NOMO-1 treated with DMSO at 0.1 percent for 48 hours (cell line): ENCODE data around the gene ABCG1.

ENCODE experiments used
- DNase-seq: peaks from one replicate; lab custom pipeline; 2025; ENCODE audit not compliant: unreplicated experiment; lab: John Stamatoyannopoulos, UW

Gene ABCG1

GRCh38 chr21:42250422-42251403 is 31.8 kb downstream of the ABCG1 start:
- DNase-seq: no peak

DNA sequence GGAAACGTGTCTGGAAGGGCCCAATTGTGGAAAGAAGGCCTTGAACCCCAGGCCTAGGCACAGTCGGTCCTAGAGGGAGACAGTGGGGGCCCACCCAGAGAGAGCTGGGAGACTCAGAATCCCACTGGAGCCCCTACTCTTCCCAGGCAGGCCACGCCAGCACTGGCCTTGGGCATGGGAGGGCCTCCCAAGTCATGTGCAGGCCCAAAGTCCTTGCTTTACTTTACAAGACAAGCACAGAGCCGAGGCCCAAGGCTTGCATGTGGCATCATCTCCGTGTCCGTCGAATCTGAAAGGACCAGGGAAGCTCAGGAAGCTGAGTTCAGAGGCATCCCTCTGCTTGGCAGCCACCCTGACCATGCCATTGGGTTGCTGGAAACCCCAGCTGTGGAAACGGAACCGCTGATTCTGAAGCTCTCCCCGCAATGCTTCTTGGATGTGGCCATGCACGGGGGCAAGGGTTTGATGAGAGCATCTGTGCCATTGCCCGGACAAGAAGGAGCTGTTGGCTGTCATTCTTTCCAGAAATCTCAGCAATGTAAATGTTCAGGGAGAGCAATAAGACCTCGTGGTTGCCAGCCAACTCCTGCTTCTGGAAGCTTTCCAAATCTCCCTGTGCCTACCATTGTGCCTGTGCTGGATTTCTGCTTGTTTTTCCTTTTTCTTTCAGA is 32.8 kb downstream of the ABCG1 start:
- DNase-seq: no peak

- no peak for DNase-seq
Measured at GRCh38 chr21:42252325-42252654, 33.4 kb downstream of the ABCG1 start.

GRCh38 chr21:42252778-42253340 is 33.9 kb downstream of the ABCG1 start:
- no peak for DNase-seq

GRCh38 chr21:42253466-42253865 is 34.5 kb downstream of the ABCG1 start:
- no peak for DNase-seq

- no peak for DNase-seq
Measured at GRCh38 chr21:42254083-42254482, 35.1 kb downstream of the ABCG1 start.

DNA sequence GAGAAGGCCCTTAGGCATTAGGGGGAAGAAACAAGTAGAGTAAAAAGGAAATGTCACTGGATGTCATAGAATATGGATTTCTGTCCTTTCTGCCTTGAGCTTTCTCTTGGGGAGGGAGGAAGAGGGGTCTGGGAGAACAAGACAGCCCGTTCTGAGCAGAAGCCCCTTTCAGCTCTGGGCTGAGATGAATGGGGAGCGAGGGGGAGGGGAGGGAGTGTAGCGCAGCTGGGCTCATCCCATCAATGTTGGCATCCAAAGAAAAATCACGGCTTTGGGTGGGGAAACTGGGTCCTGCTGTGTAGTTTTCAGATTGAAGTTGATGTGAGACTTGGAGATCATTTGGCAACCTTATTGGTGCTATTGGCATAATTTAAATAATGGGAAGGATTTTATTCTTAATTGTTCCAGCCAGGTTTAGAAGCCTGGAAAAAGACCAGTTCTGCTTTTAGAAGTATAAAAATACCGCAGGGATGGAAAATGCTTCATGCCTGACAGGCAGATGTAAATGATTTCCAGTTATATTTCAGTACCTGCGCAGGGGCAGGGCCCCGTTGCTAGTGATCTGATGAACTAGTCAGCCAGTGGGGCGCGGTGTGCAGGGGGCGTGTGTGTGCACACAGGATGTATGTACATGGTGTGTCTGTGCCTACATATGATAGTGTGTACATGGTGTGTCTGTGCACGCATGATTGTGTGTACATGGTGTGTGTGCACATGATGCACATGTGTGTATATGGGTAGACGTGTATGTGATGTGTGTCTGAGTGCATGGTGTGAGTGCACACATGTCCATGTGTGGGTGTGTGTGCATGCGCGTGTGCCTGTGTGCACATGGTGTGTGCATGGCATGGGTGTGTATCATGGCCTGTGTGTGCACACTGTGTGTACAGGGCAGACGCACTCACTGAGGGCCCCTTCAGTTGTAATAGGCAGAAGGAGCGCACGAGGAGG is 36.0 kb downstream of the ABCG1 start:
- no peak for DNase-seq

DNA sequence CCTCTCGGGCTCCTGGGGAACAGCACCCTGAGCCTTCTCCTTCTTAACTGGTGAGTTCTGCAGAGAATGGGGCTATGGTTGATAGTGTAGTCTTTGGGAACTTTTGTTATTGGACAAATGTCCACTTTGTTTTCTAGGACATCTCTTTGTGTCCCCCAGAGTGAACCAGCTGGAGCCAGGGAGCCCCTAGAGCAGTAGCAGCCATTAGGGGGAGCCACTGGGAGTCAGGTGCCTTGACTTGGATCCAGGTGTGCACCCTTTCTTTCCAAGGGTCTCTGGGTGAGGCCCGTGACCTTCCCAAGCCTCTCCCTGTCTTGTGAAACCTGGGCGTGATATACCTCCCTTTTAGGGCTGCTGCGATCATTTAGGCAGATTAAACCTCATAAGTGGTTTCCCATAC is 36.9 kb downstream of the ABCG1 start:
- DNase-seq: no peak

GRCh38 chr21:42256316-42256715 is 37.4 kb downstream of the ABCG1 start:
- DNase-seq: no peak

DNA sequence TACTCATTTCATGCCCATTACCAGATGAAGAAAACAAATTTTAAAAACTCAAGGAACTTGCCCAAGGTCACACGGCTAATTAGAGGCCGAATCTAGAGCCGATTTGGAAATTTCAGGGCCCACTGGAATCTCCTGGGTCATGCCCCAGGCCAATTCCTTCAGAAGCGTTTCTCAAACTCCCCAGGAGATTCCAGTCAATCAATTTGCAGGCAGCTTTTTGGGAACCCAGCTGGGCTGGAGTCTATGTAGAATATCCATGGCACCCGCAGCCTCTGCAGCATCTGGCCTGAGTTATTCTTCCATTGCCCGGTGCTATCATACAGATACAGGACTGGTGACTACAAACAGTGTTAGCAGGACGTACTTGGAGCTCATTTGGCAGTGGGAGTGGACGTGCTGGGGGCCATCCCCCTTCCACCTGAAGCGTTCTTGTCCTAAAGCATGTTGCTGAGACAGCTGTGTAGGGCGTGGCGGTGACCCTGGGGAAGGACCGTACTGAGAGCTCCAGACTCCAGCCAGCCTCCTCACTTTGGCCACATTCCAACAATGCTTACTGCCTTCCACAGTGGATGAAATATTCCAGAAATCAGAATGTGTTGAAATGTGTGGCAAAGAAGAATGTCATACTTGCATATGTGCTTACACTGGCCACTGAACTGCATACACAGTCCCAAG is 38.3 kb downstream of the ABCG1 start:
- no peak for DNase-seq

DNA sequence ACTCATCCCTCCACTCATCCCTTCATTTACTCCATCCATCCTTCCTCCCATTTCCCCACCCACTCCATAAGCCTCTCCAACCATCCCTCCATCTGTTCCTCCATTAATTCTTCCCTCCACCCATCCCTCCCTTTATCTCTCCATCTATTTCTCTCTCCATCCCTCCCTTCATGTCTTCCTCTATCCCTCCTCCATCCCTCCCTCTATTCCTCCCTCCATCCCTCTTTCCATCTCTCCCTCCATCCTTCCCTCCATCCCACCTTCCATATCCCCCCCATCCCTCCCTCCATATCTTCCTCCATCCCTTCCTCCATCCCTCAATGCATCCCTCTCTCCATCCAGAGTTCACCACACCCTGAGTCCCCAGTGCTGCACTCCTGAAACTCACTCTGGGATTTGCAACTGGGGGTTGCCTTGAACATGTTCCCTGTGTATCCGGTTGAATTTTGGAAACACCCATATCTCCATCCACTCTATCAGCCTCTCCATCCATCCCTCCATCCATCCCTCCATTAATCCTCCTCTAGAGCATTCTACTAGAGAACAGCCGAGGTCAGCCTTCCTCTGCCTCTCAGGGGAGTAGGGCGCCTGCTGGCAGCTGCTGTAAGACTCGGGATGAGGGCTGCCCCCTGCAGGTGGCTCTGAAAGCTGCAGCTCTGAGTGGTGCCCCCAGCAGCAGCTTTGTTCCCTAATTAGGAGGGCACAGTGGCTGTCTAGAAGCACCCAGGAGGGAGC is 39.4 kb downstream of the ABCG1 start:
- DNase-seq: peak; percentile 39

DNA sequence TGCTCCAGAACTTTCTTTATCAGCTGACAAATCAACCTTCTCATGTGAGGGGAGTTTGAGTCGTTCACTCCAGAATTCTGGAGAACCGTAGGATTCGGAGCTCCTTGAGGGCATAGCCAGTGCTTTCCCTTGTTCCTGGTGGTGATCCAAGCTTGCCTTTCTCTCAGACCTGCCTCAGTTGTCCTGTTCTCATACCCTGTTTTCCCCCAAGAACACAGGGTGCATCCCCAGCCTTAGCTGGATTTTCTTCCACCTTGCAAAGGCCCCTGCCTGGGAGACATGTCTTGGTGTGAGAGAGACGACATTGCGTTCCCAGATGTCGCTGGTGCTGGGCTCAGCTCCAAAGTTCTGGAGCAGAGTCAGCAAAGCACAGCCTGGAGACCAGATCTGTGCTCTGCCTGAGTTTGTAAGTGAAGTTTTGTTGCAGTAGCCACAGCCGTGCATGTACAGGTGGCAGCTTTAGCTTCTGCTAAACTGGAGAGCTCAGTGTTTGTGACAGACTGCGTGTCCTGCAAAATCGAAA is 40.0 kb downstream of the ABCG1 start:
- DNase-seq: no peak

- no peak for DNase-seq
Measured at GRCh38 chr21:42260121-42260520, 41.2 kb downstream of the ABCG1 start.

GRCh38 chr21:42261829-42262200 is 42.9 kb downstream of the ABCG1 start:
- no peak for DNase-seq

DNA sequence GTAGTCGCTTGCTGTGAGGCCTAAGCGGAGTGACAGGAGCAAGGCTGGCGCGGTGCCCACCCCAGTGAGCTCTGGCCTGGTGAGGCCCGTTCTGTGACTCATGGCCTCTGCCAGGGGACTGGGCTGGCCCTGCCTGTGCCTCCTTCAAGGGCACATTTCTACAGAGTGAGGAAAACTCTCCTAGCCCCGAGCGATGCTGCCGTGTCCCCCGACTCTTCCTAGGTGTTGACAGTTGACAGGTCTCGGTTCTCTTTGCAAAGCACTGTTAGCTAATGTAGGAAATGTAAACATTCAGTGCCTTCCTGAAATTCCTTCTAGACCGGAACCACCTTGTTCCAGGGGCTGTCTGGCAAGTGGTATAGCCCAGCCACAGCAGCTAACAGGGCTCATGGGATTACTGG is 43.9 kb downstream of the ABCG1 start:
- no peak for DNase-seq

DNA sequence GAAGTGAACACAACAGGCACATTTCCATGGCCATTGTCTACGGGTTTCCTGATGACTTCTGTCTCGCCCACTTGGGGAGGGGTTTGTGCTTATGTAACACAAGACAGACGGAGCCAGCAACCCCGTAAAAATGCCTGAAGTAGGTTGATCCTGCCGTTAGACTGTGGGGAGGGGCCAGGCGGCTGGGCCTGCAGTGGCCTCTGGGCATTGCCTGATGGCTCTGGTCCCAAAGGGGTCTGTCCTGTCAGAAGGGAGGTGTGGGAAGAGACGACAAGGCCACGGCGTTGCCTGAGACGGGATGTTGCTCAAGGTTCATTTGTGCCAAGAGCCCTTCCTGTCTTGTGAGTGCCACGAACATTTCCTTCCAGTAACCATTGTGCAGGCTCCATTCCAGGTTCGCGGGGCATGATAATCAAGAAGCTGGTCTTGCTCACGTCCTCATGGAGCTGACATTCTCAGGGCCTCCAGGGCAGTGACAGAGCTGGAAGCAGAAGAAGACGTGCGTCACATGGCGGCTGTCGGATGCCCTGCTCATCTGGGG is 44.7 kb downstream of the ABCG1 start:
- no peak for DNase-seq

DNA sequence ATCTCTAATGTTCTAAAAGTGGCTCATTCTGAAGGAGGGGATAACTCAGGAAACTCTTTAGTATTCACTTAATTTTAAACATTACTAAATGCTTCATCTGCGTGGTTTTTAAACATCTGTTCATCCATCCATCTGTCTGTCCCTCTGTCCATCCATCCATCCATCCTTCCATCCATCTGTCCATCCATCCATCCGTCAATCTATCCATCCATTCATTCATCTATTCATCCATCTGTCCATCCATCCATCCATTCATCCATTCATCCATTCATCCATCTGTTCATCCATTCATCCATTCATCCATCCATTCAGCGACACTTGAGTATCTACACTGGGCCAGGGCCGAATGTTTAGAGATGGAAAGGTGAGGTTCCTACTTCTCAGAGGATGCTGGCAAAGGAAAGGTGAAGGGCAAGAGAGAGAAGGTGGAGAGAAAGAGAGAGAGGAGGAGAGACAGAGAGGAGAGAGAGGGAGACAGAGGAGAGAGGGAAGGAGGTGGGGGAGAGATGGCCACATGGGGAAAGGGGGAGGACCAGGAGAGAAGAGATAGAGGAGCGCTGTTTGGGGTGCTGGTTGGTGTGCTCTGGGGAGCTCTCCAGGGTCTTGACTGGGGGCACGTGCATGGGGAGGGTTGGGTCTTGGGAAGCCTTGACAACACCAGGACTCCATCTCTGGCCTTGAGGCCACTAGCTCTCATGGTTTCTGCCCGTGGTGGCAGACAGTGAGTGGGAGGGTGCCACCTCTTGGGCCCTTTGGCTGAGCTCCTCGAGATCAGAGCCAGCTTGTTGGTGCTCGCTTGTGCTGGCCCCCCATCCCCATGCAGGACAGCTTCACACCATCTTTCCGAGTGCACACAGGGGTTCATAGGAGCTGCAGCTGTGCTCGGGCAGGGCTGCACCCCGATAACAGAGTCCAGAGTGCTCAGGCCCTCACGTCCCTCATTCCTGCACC is 45.6 kb downstream of the ABCG1 start:
- DNase-seq: no peak

GRCh38 chr21:42265231-42265812 is 46.4 kb downstream of the ABCG1 start:
- no peak for DNase-seq
